Measurements from ENCODE around the gene SIGLECL1.

The SIGLECL1 gene

GRCh38 chr19:51252306-51253079 is 1.6 kb downstream of the SIGLECL1 start:
- DNase-seq, result no peak

GRCh38 chr19:51253088-51253806 is 2.4 kb downstream of the SIGLECL1 start:
- DNase-seq, result no peak

DNA sequence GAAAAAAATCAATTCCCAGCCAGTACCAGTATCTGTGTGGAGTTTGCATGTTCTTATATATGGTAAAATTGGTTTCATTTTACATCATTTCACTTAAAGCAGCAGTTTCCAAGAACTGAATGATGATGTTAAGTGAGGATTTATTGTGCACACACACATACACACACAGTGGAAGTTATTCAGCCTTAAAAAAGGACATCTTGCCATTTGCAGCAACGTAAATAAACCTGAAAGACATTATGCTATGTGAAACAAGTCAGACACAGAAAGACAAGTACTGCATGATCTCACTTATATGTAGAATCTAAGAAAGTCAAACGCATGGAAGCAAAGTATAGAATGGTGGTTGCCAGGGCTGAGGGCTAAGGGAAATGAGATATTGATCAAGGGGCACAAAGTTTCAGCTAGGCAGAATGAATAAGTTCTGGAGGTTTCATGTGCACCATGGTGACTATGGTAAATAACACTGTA is 5.3 kb downstream of the SIGLECL1 start:
- DNase-seq, result no peak

DNA sequence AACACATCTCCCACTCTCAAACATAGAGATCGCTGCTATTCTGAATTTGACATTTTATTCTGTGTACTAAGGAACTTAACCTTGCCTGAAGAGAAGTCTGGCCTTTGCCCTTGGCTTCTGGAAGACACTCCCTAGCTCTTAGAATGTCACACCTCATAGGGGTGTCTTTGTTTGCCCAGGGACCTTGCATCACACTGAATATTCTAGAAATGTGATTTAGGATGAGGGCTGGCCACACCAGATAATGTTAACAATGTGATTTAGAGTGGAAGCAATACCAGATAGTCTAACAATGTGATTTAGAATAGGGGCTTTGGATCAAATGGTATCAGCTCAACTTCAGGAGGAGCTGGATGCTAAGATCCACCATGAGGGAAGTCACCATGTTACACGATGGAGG is 6.6 kb downstream of the SIGLECL1 start:
- DNase-seq, result no peak

DNA sequence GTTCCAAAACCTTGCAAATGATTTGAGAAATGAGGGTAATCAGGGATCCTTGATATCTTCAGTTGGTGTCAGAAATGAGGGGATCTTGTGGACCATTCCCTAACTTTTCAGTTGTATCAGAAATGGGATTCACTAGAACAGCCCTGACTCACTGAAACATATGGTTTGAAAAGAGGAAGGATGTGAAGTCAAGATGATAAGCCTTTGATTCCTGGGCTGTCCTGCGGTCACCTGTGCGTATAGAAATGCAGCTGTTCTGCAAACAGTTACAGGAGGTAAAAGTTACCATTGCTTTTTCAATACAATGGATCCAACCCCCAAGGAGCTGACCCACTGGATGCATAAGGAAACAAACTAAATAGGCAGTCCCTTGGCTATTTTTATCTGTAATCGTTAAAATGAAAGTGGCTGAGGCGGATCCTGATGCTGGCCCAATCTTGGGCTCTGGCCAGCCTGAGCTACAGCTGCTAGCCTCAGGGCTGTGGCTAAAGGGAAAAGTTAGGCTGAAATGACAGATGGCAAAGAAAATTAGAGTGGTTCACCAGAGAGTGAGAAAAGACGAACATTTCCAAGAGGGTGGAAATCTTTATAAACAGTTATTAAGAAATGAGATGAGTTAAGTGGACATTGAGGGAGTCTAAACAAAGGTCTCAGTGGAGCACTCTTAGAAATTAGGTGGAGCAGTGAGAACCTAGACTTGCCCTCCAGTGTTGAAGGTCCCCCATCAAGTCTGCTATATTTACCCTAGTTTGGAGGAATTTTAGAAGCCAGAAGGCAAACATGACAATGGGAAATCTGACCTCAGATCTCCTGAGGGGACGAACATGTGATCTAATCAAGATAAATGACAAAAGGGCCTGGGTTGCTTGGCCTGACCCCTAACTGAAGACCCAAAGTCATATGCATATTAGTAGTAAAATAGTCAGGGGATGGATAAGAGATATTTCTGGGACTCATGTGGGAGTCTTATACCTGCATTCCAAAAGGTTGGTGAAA is 7.6 kb downstream of the SIGLECL1 start:
- DNase-seq, result no peak

- no peak for DNase-seq
Observed at GRCh38 chr19:51259348-51260245, 8.7 kb downstream of the SIGLECL1 start.

DNA sequence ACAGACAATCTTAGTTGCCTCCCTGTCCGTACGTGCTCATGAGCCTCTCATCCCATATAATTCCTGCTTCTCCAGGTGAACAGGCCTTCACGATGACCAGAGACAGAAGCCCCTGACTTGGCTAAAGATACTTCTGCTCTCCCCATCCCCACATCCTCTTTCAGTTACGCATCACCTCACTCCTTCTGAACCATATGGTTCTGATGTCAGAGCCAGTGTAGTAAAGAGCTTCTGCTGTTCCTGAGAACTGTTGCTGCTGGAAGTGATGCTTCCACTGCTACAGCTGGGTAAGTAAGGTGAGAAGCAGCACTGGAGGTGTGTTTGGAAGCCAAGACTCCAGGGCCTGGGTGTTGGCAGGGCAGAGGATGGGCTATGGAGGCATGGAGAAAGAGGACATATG is 12.9 kb downstream of the SIGLECL1 start:
- no peak for DNase-seq

- no peak for DNase-seq
Observed at GRCh38 chr19:51271067-51271466, 20.2 kb downstream of the SIGLECL1 start.

GRCh38 chr19:51272183-51272810 is 21.4 kb downstream of the SIGLECL1 start:
- no peak for DNase-seq

DNA sequence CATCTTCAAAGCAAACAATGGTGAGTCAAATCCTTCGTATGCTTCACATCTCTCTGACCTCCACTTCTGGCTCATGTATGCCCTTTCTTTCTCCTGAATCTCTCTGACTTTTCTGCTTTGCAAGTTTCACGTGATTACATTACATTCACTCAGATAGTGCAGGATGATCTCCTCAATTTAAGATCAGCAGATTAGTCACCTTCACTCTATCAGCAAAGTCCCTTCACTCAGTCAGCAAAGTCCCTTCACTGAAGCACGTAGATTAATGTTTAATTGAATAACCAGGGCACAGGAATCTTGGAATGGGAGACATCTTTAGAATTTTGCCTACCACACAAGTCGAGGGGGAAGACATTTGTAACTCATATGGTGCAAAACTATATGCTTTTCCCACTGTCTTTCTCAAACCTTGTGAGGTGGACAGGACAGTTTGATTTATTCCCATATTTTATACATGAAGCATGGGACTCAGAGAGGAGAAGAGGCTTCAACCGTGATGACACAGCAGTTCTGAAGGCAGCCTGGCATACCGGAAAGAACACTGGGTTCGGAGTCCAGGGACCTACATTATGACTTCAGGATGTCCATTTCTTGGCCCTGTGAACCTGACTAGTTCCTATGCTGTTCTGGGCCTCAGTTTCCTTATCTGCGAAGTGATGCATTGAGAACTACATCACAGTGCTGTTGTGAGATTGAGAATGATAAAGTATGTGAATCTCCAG is 23.3 kb downstream of the SIGLECL1 start:
- DNase-seq, result no peak

- DNase-seq, result no peak
Observed at GRCh38 chr19:51277112-51277511, 26.2 kb downstream of the SIGLECL1 start.

- no peak for DNase-seq
Observed at GRCh38 chr19:51282335-51282734, 31.5 kb downstream of the SIGLECL1 start.

DNA sequence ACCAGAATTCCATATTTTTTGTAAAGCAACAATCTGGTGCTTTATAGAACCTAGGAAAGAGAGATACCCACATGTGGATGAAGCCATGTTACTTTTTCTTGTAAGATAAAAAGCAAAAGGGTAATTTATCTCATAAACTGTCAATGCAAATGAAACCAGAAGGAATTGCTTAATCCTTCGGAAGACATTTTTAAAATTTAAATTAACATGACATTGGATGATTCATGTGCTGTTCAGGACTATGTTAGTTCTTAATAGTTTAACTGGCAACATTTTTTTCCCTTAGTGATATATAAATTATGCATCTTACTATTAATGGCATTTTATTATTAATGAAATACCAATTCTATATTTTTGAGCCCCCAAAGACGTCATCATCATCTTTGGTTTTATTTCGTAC is 34.8 kb downstream of the SIGLECL1 start:
- DNase-seq, result no peak

DNA sequence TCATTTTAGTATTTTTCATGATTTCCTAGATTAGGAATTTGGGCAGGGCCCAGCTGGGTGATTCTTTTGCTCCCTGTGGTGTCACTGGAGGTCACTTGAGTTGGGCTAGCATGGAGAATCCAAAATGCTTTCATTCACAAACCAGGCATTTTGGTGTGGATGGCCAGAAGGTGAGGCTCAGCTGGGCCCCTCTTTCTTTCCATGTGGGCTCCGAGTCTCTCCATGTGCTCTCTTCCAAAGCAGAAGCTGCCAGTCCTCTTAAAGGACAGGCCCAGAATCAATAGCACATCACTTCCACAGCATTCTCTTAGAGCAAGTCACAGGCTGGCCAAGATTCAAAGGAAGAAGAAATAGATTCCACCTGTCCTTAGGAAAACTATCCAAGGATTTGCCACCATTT is 38.8 kb downstream of the SIGLECL1 start:
- DNase-seq, result no peak

GRCh38 chr19:51292971-51293370 is 42.1 kb downstream of the SIGLECL1 start:
- no peak for DNase-seq

GRCh38 chr19:51293571-51294210 is 42.8 kb downstream of the SIGLECL1 start:
- DNase-seq, result no peak

DNA sequence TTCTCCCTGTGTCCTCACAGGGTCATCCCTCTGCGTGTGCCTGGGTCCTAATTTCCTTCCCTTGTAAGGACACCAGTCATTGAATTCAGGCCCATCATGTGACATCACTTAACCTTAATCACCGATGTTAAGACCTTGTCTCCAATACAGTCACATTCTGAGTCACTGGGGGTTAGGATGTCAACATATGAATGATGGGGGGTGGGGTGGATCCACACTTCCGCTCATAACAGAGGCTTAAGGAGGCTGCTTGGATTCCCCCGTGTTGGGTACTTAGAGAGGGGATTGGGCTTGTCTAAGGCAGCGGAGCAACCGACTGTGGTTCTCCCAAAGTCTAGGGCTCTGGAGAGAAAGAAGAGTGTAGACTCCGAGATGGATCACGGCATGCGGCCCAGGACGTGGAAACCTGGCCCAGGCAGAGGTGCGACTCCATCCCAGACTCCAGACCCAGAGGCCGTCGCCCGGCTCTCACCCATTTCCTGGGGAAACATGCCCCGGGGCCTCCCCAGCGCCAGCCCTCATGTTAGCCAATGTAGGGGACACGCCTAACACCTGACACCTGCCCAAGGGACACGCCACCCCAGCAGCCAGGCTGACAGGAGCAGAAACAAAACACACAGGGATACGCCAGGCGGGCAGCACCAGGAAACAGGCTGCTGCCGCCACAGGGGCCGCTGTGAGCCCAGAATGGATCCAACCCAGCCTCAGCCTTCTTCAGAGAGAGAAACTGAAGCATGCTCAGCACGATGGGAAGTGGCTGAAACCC is 43.5 kb downstream of the SIGLECL1 start:
- no peak for DNase-seq

GRCh38 chr19:51294977-51295375 is 44.1 kb downstream of the SIGLECL1 start:
- DNase-seq, result no peak

Measured in right kidney (tissue), 1 donor.